HCT116 (cell line): ENCODE results near the gene AARS1.

Experiments
- CEBPB ChIP-seq: IDR thresholded peaks from 2 replicates; pipeline ENCODE4 v1.6.1; 2012; ENCODE audit warnings: low read depth
- CTCF ChIP-seq, 3 experiments: fragments of 200-600 bp in 1 of 3; sonication (generic) in 1 of 3; IDR thresholded peaks in 2 of 3; conservative IDR thresholded peaks in 1 of 3; 2 replicates each; pipeline ENCODE4 v1.5.1; 2012 to 2017; ENCODE audit warnings: low read depth in 2 of 3, low read length in 2 of 3, antibody characterized with exemption in 1 of 3, borderline replicate concordance in 1 of 3, control low read depth in 1 of 3, mild to moderate bottlenecking in 1 of 3, mixed read lengths in 1 of 3, mixed run types in 1 of 3, moderate library complexity in 1 of 3; ENCODE audit not compliant: insufficient read depth in 1 of 3
- ELF1 ChIP-seq: IDR thresholded peaks from 2 replicates; pipeline ENCODE4 v1.6.1; 2012; ENCODE audit warnings: low read depth, borderline replicate concordance
- EZH2 ChIP-seq: fragments of 200-600 bp; sonication (generic); IDR thresholded peaks from 2 replicates; pipeline ENCODE4 v1.6.1; 2017; ENCODE audit warnings: antibody characterized with exemption, mixed run types
- JUND ChIP-seq: IDR thresholded peaks from 2 replicates; pipeline ENCODE4 v1.6.1; 2012
- MAX ChIP-seq: IDR thresholded peaks from 2 replicates; pipeline ENCODE4 v1.6.1; 2012
- POLR2A ChIP-seq: IDR thresholded peaks from 2 replicates; pipeline ENCODE4 v1.7.0; 2011; ENCODE audit warnings: borderline replicate concordance; ENCODE audit not compliant: insufficient read depth, insufficient read length; ENCODE audit errors: extremely low read depth
- POLR2AphosphoS5 ChIP-seq: IDR thresholded peaks from 2 replicates; pipeline ENCODE4 v1.6.1; 2011; ENCODE audit warnings: mild to moderate bottlenecking, low read depth, low read length, moderate library complexity
- RAD21 ChIP-seq: IDR thresholded peaks from 2 replicates; pipeline ENCODE4 v1.6.1; 2012; ENCODE audit warnings: low read depth, mild to moderate bottlenecking
- REST ChIP-seq: IDR thresholded peaks from 2 replicates; pipeline ENCODE4 v1.6.1; 2012; ENCODE audit warnings: low read depth
- SRF ChIP-seq: IDR thresholded peaks from 2 replicates; pipeline ENCODE4 v1.6.1; 2012; ENCODE audit warnings: low read depth
- ZFX ChIP-seq: fragments of 450-650 bp; IDR thresholded peaks from 2 replicates; pipeline ENCODE4 v1.6.1; 2017
- ZNF274 ChIP-seq: fragments of 200-500 bp; sonication (Bioruptor generic); IDR thresholded peaks from 2 replicates; pipeline ENCODE4 v1.6.1; 2014; ENCODE audit warnings: mild to moderate bottlenecking, low read depth, low read length, inconsistent platforms

- TF ChIP-seq EZH2 (no peak), CTCF (IDR thresholded peaks at IDR 0.05 in 2 of 3, conservative IDR thresholded peaks at IDR 0.05 in 1 of 3; ENCODE audit: borderline replicate concordance in 1 of 3, insufficient read depth in 1 of 3, low read depth in 2 of 3, low read length in 2 of 3) (no peak), ZFX (no peak), ELF1 (no peak), POLR2A (no peak), REST (no peak), JUND (no peak), MAX (no peak), ZNF274 (no peak), RAD21 (no peak), POLR2AphosphoS5 (no peak), CEBPB (no peak), SRF (no peak)
Observed at GRCh38 chr16:70320121-70320520, 30.8 kb upstream of the AARS1 start.
